Measurements from ENCODE around the gene ZNF785.
"Not testable (repeated sequence)": the region's sequence is repeated elsewhere in the genome, so short reads cannot be mapped to it uniquely, and the experiment has no call there.

ZNF785 gene

GRCh38 chr16:30602616-30603277 is 17.2 kb upstream of the ZNF785 start:
- DNase-seq (ENCODE audit: low spot score), result no peak

GRCh38 chr16:30601966-30602365 is 16.5 kb upstream of the ZNF785 start:
- no peak for DNase-seq (ENCODE audit: low spot score)

GRCh38 chr16:30600929-30601328 is 15.4 kb upstream of the ZNF785 start:
- no peak for DNase-seq (ENCODE audit: low spot score)

GRCh38 chr16:30600215-30600614 is 14.7 kb upstream of the ZNF785 start:
- no peak for DNase-seq (ENCODE audit: low spot score)

GRCh38 chr16:30592871-30593270 is 7.4 kb upstream of the ZNF785 start:
- DNase-seq (ENCODE audit: low spot score), result no peak

GRCh38 chr16:30590869-30591268 is 5.4 kb upstream of the ZNF785 start:
- not testable (repeated sequence) for DNase-seq (ENCODE audit: low spot score)

- DNase-seq (ENCODE audit: low spot score), result not testable (repeated sequence)
These were observed 4.1 kb upstream of the ZNF785 start for GRCh38 chr16:30589582-30589981.

- no peak for DNase-seq (ENCODE audit: low spot score)
These were observed 3.2 kb upstream of the ZNF785 start for GRCh38 chr16:30588651-30589050.

GRCh38 chr16:30585022-30585399 is 486 bp downstream of the ZNF785 start:
- DNase-seq (ENCODE audit: low spot score), result no peak

- DNase-seq (ENCODE audit: low spot score), result no peak
These were observed 2.7 kb downstream of the ZNF785 start for GRCh38 chr16:30582611-30583340.

- DNase-seq (ENCODE audit: low spot score), result no peak
These were observed 4.0 kb downstream of the ZNF785 start for GRCh38 chr16:30581457-30581856.

GRCh38 chr16:30574678-30575077 is 10.8 kb downstream of the ZNF785 start:
- no peak for DNase-seq (ENCODE audit: low spot score)

GRCh38 chr16:30571445-30572322 is 13.8 kb downstream of the ZNF785 start, which contains the start of gene ZNF688:
Gene ZNF688, minus strand, starts transcription at chr16:30571714. Its CDS starts 85 bp downstream, at chr16:30571629.
- peak; percentile 99 for DNase-seq (ENCODE audit: low spot score)

GRCh38 chr16:30570636-30571444 is 14.7 kb downstream of the ZNF785 start:
- DNase-seq (ENCODE audit: low spot score), result no peak

GRCh38 chr16:30569746-30570635 is 15.5 kb downstream of the ZNF785 start:
- no peak for DNase-seq (ENCODE audit: low spot score)

GRCh38 chr16:30569281-30569680 is 16.2 kb downstream of the ZNF785 start:
- no peak for DNase-seq (ENCODE audit: low spot score)

- DNase-seq (ENCODE audit: low spot score), result peak; percentile 79
These were observed 17.4 kb downstream of the ZNF785 start for GRCh38 chr16:30567991-30568638.

GRCh38 chr16:30567160-30567990 is 18.1 kb downstream of the ZNF785 start:
- DNase-seq (ENCODE audit: low spot score), result peak; percentile 18

GRCh38 chr16:30566531-30566930 is 19.0 kb downstream of the ZNF785 start:
- no peak for DNase-seq (ENCODE audit: low spot score)
